RWPE1 (cell line): ENCODE results near the gene TBXA2R.

Experiments
- CTCF ChIA-PET: fragments of 350-600 bp; sonication (Branson Sonifier 250); formaldehyde crosslinking; extraction: SDS; loops from one replicate; lab custom pipeline; 2021; lab: Yijun Ruan, JAX
- POLR2A ChIA-PET: fragments of 400-600 bp; formaldehyde crosslinking; extraction: SDS; loops from one replicate; lab custom pipeline; 2020; ENCODE audit warnings: antibody characterized with exemption; ENCODE audit not compliant: low non-redundant PET; lab: Yijun Ruan, JAX
- DNase-seq: peaks from one replicate; pipeline ENCODE4 v3.0.0; 2012; ENCODE audit warnings: low spot score
- H3K27ac ChIP-seq: fragments of 450-650 bp; 2 replicates; pipeline ENCODE4 v1.5.1; 2017
- TF ChIP-seq, protein P1 (sequence below): fragments of 450-650 bp; conservative IDR thresholded peaks from 2 replicates; pipeline ENCODE4 v1.5.1; 2017; ENCODE audit warnings: low read depth, mild to moderate bottlenecking

The TBXA2R gene

DNA sequence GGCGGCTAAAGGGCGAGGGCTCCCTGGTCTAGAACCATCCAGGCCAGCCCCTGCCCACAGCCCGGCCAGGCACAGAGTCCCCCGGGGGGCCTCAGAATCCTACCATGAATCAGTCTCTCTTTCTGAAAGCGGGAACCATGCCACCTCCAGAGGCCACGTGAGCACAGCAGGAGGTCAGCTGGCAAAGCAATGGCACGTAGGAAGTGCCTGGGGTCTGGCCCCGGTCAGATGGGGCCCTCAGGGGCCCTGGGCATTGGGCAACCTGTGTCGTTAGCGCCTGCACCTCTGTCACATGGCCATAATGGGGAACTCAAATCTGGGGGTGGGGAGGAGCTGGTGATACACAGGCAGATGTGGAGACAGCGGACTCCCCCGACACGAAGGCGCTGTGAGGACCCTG is 58.1 kb downstream of the TBXA2R start:
- POLR2A ChIA-PET = no interaction called here
- TF ChIP-seq, protein P1, sequence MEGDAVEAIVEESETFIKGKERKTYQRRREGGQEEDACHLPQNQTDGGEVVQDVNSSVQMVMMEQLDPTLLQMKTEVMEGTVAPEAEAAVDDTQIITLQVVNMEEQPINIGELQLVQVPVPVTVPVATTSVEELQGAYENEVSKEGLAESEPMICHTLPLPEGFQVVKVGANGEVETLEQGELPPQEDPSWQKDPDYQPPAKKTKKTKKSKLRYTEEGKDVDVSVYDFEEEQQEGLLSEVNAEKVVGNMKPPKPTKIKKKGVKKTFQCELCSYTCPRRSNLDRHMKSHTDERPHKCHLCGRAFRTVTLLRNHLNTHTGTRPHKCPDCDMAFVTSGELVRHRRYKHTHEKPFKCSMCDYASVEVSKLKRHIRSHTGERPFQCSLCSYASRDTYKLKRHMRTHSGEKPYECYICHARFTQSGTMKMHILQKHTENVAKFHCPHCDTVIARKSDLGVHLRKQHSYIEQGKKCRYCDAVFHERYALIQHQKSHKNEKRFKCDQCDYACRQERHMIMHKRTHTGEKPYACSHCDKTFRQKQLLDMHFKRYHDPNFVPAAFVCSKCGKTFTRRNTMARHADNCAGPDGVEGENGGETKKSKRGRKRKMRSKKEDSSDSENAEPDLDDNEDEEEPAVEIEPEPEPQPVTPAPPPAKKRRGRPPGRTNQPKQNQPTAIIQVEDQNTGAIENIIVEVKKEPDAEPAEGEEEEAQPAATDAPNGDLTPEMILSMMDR = no peak
- CTCF ChIA-PET = no interaction called here
- DNase-seq = no peak
- H3K27ac ChIP-seq = peak overlapping the region; percentile 31

DNA sequence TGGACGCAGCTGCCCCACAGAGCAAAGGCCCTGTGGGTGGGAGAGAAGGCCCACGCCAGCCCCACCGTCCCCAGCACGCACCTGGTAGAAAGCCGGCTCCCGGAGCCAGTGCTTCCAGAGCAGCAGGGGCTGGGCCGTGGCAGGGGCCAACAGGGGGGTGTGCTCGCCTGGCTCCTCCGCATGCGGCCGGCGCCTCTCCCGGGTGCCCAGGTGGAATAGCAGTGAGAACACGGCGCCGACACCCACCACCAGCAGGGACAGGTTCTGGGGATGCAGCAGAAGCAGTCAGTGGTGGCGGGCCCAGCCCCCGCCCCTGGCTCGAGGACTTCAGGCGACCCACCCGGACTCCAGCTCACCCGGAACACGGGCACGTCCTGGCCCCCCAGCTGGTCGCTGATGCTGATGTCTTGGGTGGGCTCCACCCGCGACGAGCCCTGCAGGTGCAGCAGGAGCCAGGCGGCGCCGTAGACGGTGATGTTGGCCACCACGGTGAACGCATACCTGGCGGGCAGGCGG is 58.9 kb downstream of the TBXA2R start:
- ChIA-PET CTCF (interaction anchor here (0.6 to 0.9 kb wide), 2 partner anchors 9 to 45 kb away, joined by 3 to 4 read pairs; no protein-coding TSS in a partner anchor), POLR2A (no interaction called here)
- no peak overlapping the region for H3K27ac ChIP-seq
- TF ChIP-seq, protein P1 = 0 out of 2 replicates have a peak, but pooled peaks have one; percentile 8
- DNase-seq = no peak

DNA sequence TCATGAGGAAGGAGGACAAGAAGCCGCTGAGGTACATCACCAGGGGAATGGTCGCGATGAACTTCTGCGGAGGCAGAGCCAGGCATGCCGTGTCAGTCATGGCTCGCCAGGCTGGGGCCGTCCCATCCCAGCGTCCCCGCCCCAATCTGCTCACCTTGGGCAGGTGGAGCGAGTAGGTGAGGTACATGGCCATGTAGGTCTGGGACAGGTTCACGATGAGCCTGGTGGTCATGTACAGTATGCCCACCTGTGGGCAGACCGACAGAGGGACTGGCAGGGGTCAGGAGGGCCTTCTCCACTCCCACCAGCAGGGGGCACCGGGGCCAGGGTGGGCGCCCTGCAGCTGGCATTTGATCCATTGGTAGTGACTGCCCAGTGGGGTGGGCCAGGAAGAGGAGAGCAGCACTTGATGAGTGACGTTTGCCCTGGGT is 59.4 kb downstream of the TBXA2R start:
- TF ChIP-seq, protein P1 = peak; percentile 53
- ChIA-PET POLR2A (no interaction called here), CTCF (interaction anchor here (0.6 to 0.9 kb wide), 2 partner anchors 9 to 45 kb away, joined by 3 to 4 read pairs; no protein-coding TSS in a partner anchor)
- no peak for DNase-seq
- H3K27ac ChIP-seq = peak overlapping the region; percentile 64; the same call in 1 of the 2 replicates

DNA sequence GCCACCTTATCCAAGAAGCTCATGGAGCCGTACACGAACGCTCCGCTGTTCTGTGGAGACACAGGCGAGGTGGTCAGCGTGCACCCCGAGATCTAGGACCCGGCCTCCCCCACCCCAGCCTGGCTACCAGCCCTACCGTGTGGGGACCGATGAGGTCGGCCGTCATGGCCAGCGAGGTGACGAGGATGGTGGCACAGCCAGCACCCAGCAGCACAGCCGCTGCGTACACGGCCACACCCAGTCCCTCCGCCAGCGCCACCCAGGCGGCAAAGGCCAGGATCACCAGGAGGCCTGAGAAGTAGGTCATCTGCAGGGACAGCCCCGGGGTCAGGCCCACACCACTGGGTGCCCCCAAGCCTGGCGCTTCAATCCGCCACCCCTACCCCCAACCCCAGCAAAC is 60.6 kb downstream of the TBXA2R start:
- DNase-seq = no peak
- ChIA-PET CTCF (interaction anchor here (1.4 to 1.5 kb wide), 2 partner anchors 8 to 11 kb away, joined by 9 to 14 read pairs; partner anchors contain the start of gene MFSD12), POLR2A (no interaction called here)

DNA sequence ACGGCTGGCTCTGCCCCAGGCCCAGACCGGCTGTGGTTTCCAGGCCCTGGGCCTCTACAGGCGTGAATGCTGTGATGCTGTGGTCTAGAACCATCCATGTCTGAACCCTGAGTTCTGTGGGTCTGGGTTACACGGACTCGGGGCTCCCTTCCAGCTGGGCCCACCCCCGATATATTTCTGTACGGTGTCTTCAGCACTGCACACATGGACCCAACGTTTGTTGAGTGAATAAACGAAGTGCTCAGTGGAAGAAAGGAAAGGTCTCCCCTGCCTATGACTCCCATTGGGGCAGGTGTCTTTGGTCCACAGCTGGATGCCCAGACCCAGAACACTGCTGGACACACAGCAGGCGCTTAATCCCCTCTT is 61.0 kb downstream of the TBXA2R start:
- peak overlapping the region; percentile 64 for H3K27ac ChIP-seq
- TF ChIP-seq, protein P1 = no peak
- CTCF ChIA-PET = interaction anchor here (0.6 to 1.5 kb wide), 7 partner anchors 9 to 401 kb away, joined by 3 to 14 read pairs (median 6); partner anchors contain the start of gene MFSD12
- DNase-seq = no peak
- POLR2A ChIA-PET = no interaction called here

More for the DNA sequence above, 60.6 kb downstream of the TBXA2R start:
- TF ChIP-seq, protein P1 = no peak
- peak overlapping the region; percentile 64 for H3K27ac ChIP-seq

DNA sequence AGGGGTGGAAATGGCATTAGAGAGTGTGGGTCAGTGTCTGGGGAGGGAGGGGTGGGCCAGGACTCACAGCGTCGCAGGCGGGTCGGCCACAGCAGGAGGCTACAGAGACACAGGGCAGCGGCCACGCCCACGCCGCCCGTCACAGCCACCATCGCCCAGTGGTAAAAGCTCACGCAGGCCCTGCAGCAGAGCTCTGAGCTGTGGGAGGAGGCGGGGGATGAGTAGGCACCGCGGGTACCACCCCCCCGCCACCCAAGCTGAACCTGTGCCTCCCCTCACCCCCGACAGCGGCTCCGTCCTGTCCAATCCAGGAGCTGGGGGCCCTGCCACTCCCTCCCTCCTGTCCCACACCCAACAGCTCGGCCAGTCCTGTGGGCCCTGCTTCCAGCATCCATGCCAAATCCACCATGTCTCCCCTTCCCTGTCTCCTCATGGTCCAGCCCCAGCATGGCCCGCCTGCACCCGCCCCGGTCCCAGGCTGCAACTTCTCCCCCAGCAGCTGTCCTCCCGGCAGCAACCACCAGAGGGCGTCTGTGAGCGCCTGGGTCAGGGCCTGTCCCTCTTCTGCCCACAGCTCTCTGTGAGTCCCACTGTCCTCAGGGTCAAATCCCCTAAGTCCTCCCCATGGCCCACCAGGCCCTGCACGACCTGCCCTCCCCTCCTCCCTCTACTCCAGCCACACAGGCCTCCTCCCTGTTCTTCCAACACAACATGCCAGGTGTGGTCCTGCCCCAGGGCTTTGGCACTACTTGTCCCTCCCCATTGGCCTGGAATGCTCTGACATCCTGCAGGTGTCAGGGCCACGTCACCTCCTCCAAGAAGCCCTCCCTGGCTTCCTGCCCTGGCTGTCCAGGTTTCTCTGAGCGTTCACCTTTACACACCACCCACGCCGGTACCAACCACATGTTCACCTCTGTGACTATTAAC is 61.7 kb downstream of the TBXA2R start:
- TF ChIP-seq, protein P1 = peak; percentile 93
- POLR2A ChIA-PET = no interaction called here
- DNase-seq = peak; percentile 43
- H3K27ac ChIP-seq = peak overlapping the region; percentile 64
- CTCF ChIA-PET = interaction anchor here (0.6 to 1.5 kb wide), 11 partner anchors 9 to 401 kb away, joined by 3 to 14 read pairs (median 5); partner anchors contain the start of gene MFSD12
